ENCODE measurements around the gene C2CD3. TPM values are rescaled to one million over a fixed set of nuclear protein-coding genes. Genes with fewer than 3 reads are reported as not detected.
"Not testable (repeated sequence)": the region's sequence is repeated elsewhere in the genome, so short reads cannot be mapped to it uniquely, and the experiment has no call there.

C2CD3 gene
- total RNA-seq, 2 experiments from 2014 or later = 31.9 to 35.1 TPM

GRCh38 chr11:74142624-74143023 is 28.2 kb downstream of the C2CD3 start:
- no peaks in the 10 kb centered on the region for H3K9me3 ChIP-seq (ENCODE audit: control insufficient read depth in 1 of 2, insufficient read depth in 1 of 2, low read length in 2 of 2)
- no peaks in the 10 kb centered on the region for H3K4me1 ChIP-seq (ENCODE audit: insufficient read depth, low read length)
- ATAC-seq (ENCODE audit: poor library complexity) = no peak
- peaks cover 20% of the 10 kb centered on the region for H3K36me3 ChIP-seq (ENCODE audit: insufficient read depth, low read length)
- Mint-ChIP-seq H3K27ac (no peak overlapping the region), H3K27me3 (no peaks in the 10 kb centered on the region), H3K4me3 (no peak overlapping the region), H3K36me3 (ENCODE audit: low read depth) (peaks cover 42% of the 10 kb centered on the region), H3K4me1 (ENCODE audit: low read depth) (peaks cover 4% of the 10 kb centered on the region), H3K9me3 (no peaks in the 10 kb centered on the region)
- intact Hi-C loops (cut with DNase I, micrococcal nuclease) = no loop called here
- DNase-seq = no peak
- no peak for TF ChIP-seq CTCF (IDR thresholded peaks at IDR 0.05)
- H3K4me3 ChIP-seq (ENCODE audit: low read length) = no peak overlapping the region
- POLR2A ChIA-PET = no interaction called here
- H3K27ac ChIP-seq (ENCODE audit: low read depth in 1 of 2, low read length in 2 of 2) = no peak overlapping the region
- CTCF ChIA-PET = interaction anchor here (0.6 kb wide), 1 partner anchor 453 kb away, joined by 3 read pairs; no protein-coding TSS in a partner anchor
- no peaks in the 10 kb centered on the region for H3K27me3 ChIP-seq (ENCODE audit: control insufficient read depth in 1 of 2, insufficient read depth in 2 of 2, low read length in 2 of 2)

GRCh38 chr11:74141908-74142307 is 28.9 kb downstream of the C2CD3 start:
- peaks cover 23% of the 10 kb centered on the region for H3K36me3 ChIP-seq (ENCODE audit: insufficient read depth, low read length)
- intact Hi-C loops (cut with DNase I, micrococcal nuclease) = no loop called here
- H3K9me3 ChIP-seq (ENCODE audit: control insufficient read depth in 1 of 2, insufficient read depth in 1 of 2, low read length in 2 of 2) = no peaks in the 10 kb centered on the region
- CTCF ChIA-PET = no interaction called here
- DNase-seq (no peak), ATAC-seq (ENCODE audit: poor library complexity) (no peak)
- H3K4me1 ChIP-seq (ENCODE audit: insufficient read depth, low read length) = no peaks in the 10 kb centered on the region
- H3K4me3 ChIP-seq (ENCODE audit: low read length) = no peak overlapping the region
- Mint-ChIP-seq H3K4me3 (no peak overlapping the region), H3K27ac (no peak overlapping the region), H3K4me1 (ENCODE audit: low read depth) (peaks cover 4% of the 10 kb centered on the region), H3K27me3 (no peaks in the 10 kb centered on the region), H3K9me3 (no peaks in the 10 kb centered on the region), H3K36me3 (ENCODE audit: low read depth) (peaks cover 43% of the 10 kb centered on the region)
- POLR2A ChIA-PET = no interaction called here
- H3K27ac ChIP-seq (ENCODE audit: low read depth in 1 of 2, low read length in 2 of 2) = no peak overlapping the region
- no peaks in the 10 kb centered on the region for H3K27me3 ChIP-seq (ENCODE audit: control insufficient read depth in 1 of 2, insufficient read depth in 2 of 2, low read length in 2 of 2)
- no peak for TF ChIP-seq CTCF (IDR thresholded peaks at IDR 0.05)

GRCh38 chr11:74141241-74141695 is 29.5 kb downstream of the C2CD3 start:
- Histone ChIP-seq H3K27me3 (ENCODE audit: control insufficient read depth in 1 of 2, insufficient read depth in 2 of 2, low read length in 2 of 2) (no peaks in the 10 kb centered on the region), H3K27ac (ENCODE audit: low read depth in 1 of 2, low read length in 2 of 2) (no peak overlapping the region), H3K4me3 (ENCODE audit: low read length) (no peak overlapping the region), H3K4me1 (ENCODE audit: insufficient read depth, low read length) (no peaks in the 10 kb centered on the region), H3K36me3 (ENCODE audit: insufficient read depth, low read length) (peaks cover 28% of the 10 kb centered on the region), H3K9me3 (ENCODE audit: control insufficient read depth in 1 of 2, insufficient read depth in 1 of 2, low read length in 2 of 2) (no peaks in the 10 kb centered on the region)
- DNase-seq (no peak), ATAC-seq (ENCODE audit: poor library complexity) (no peak)
- no peak overlapping the region for H3K4me3 Mint-ChIP-seq
- POLR2A ChIA-PET = no interaction called here
- no peaks in the 10 kb centered on the region for H3K27me3 Mint-ChIP-seq
- H3K4me1 Mint-ChIP-seq (ENCODE audit: low read depth) = peaks cover 4% of the 10 kb centered on the region
- intact Hi-C loops (cut with DNase I, micrococcal nuclease) = no loop called here
- TF ChIP-seq CTCF (IDR thresholded peaks at IDR 0.05) = no peak
- CTCF ChIA-PET = no interaction called here
- no peaks in the 10 kb centered on the region for H3K9me3 Mint-ChIP-seq
- H3K36me3 Mint-ChIP-seq (ENCODE audit: low read depth) = peaks cover 49% of the 10 kb centered on the region
- H3K27ac Mint-ChIP-seq = no peak overlapping the region

GRCh38 chr11:74139919-74140431 is 30.8 kb downstream of the C2CD3 start:
- peaks cover 52% of the 10 kb centered on the region for H3K36me3 Mint-ChIP-seq (ENCODE audit: low read depth)
- intact Hi-C loops (cut with DNase I, micrococcal nuclease); H3K27ac Mint-ChIP-seq; H3K27ac ChIP-seq (ENCODE audit: low read depth in 1 of 2, low read length in 2 of 2); H3K4me3 Mint-ChIP-seq; POLR2A ChIA-PET; H3K4me1 Mint-ChIP-seq (ENCODE audit: low read depth); H3K4me1 ChIP-seq (ENCODE audit: insufficient read depth, low read length); H3K9me3 ChIP-seq (ENCODE audit: control insufficient read depth in 1 of 2, insufficient read depth in 1 of 2, low read length in 2 of 2); H3K9me3 Mint-ChIP-seq; H3K4me3 ChIP-seq (ENCODE audit: low read length); CTCF ChIA-PET; H3K27me3 ChIP-seq (ENCODE audit: control insufficient read depth in 1 of 2, insufficient read depth in 2 of 2, low read length in 2 of 2); H3K27me3 Mint-ChIP-seq; DNase-seq; ATAC-seq (ENCODE audit: poor library complexity): not testable (repeated sequence)
- H3K36me3 ChIP-seq (ENCODE audit: insufficient read depth, low read length) = peaks cover 30% of the 10 kb centered on the region
